ENCODE results near the gene RAPGEF5.

DNA sequence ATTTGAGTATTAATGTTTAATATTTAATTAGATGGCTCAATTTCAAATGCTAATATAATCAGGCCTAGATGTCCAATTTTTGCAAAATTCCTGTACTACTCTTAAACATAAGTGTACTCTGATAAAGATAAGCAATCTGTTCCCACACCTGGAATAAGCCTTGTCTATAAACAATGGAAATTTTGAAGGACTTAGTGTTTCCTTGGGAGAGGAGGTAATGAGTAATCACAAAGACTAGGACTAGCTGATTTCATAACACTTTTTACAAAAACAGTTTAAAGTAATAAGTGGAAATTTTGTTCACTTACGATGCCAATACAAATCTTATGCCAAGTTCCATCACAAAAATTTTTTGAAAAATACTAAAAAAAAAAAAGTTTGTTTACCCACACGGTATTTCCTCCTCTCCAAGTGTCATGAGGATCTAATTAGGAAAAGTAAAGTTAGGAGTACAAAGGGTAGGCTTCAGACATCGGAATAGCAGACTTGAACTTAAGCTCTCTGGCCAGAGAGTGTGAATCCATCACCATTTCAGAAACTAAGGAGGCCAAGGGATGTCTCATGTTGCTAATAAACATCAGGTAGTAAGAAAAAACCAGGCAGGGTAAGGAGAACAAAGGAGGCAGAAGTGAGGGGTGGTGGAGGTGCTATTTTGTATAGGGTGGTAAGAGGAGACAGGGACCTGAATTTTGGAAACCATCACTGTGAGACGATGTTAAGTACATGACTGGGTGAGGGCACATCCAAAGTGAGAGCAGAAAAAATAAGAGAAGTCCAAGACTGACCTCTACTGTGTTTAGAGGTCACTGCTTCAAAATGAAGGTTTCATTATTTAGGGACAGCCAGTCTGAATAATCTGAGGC, 61.3 kb downstream of the RAPGEF5 start:
- TF ChIP-seq, protein P1, sequence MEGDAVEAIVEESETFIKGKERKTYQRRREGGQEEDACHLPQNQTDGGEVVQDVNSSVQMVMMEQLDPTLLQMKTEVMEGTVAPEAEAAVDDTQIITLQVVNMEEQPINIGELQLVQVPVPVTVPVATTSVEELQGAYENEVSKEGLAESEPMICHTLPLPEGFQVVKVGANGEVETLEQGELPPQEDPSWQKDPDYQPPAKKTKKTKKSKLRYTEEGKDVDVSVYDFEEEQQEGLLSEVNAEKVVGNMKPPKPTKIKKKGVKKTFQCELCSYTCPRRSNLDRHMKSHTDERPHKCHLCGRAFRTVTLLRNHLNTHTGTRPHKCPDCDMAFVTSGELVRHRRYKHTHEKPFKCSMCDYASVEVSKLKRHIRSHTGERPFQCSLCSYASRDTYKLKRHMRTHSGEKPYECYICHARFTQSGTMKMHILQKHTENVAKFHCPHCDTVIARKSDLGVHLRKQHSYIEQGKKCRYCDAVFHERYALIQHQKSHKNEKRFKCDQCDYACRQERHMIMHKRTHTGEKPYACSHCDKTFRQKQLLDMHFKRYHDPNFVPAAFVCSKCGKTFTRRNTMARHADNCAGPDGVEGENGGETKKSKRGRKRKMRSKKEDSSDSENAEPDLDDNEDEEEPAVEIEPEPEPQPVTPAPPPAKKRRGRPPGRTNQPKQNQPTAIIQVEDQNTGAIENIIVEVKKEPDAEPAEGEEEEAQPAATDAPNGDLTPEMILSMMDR (conservative IDR thresholded peaks at IDR 0.05): no peak
- TF ChIP-seq EZH2 (IDR thresholded peaks at IDR 0.05; ENCODE audit: low read depth): no peak
